Upper lobe of left lung (tissue), 6 donors: ENCODE measurements around the gene SLFN11. TPM values are rescaled to one million over a fixed set of nuclear protein-coding genes. Genes with fewer than 3 reads are reported as not detected.
A peak's percentile ranks its signal among the peaks of the same experiment; 100 is the strongest.
"Not testable (repeated sequence)": the region's sequence is repeated elsewhere in the genome, so short reads cannot be mapped to it uniquely, and the experiment has no call there.

Experiments
- ATAC-seq, 2 donors: fragments of 200-7000 bp; cut with Tn5 transposase; one replicate each; pipeline ENCODE4 v1.9.1; 2022; ENCODE audit warnings: mild to moderate bottlenecking in 2 of 2, moderate library complexity in 2 of 2; ENCODE audit not compliant: low FRiP score in 2 of 2
- DNase-seq, 2 donors: peaks; one replicate each; pipeline ENCODE4 v3.0.0-alpha.2; 2019 to 2020
- H3K27ac ChIP-seq, 4 donors: fragments of 200-600 bp; sonication (generic); one replicate each; pipeline ENCODE4 v1.5.1; 2016 to 2019
- H3K27me3 ChIP-seq, 4 donors: fragments of 200-600 bp; sonication (generic); one replicate each; pipeline ENCODE4 v1.5.1; 2017 to 2019
- H3K36me3 ChIP-seq, 4 donors: fragments of 200-600 bp; sonication (generic); one replicate each; pipeline ENCODE4 v1.5.1; 2016 to 2019
- H3K4me1 ChIP-seq, 4 donors: fragments of 200-600 bp; sonication (generic); one replicate each; pipeline ENCODE4 v1.5.1; 2018 to 2019
- H3K4me3 ChIP-seq, 4 donors: fragments of 200-600 bp; sonication (generic); one replicate each; pipeline ENCODE4 v1.5.1; 2017 to 2019; ENCODE audit warnings: mild to moderate bottlenecking in 2 of 4, moderate library complexity in 1 of 4
- H3K9me3 ChIP-seq, 4 donors: fragments of 200-600 bp; sonication (generic); one replicate each; pipeline ENCODE4 v1.5.1; 2018 to 2019
- EP300 ChIP-seq, 4 donors: sonication (generic); formaldehyde crosslinking; IDR thresholded peaks; one replicate each; pipeline ENCODE4 v1.5.1; 2017; ENCODE audit warnings: antibody characterized with exemption in 4 of 4, control low read depth in 2 of 4
- POLR2A ChIP-seq, 4 donors: fragments of 450-650 bp; IDR thresholded peaks; one replicate each; pipeline ENCODE4 v1.5.1; 2016 to 2017; ENCODE audit warnings: antibody characterized with exemption in 4 of 4, mild to moderate bottlenecking in 2 of 4
- POLR2AphosphoS5 ChIP-seq, 2 donors: sonication (generic); formaldehyde crosslinking; IDR thresholded peaks; one replicate each; pipeline ENCODE4 v1.5.1; 2017; ENCODE audit warnings: antibody characterized with exemption in 2 of 2
- WGBS, 2 donors: methylation state at CpG; one replicate each; pipeline ENCODE4 v1.1.5; 2017 to 2018; 5-methylcytosine and 5-hydroxymethylcytosine counted together
- total RNA-seq, 6 donors: library from RNA; depleted of rRNA in 4 of 6; stranded (reverse); fragments of >200 nt in 4 of 6; gene quantifications; one replicate each; pipeline versions ENCODE4 v1.1.0 to v1.2.1, GENCODE V29; 2016 to 2021
- TF ChIP-seq, protein P1 (sequence below), 6 experiments: fragments of 450-650 bp in 4 of 6; fragments of 200-600 bp in 2 of 6; sonication (generic) in 2 of 6; IDR thresholded peaks; one replicate each; pipeline ENCODE4 v1.5.1; 2016 to 2019; ENCODE audit warnings: antibody characterized with exemption in 6 of 6
- donor health status: DM: no; HTN: no; CAD: no; lungs with moderate emphysema.
- donor health status: DM: no; HTN: yes; CAD: no; lungs with severe emphysema.

SLFN11 gene, protein sequence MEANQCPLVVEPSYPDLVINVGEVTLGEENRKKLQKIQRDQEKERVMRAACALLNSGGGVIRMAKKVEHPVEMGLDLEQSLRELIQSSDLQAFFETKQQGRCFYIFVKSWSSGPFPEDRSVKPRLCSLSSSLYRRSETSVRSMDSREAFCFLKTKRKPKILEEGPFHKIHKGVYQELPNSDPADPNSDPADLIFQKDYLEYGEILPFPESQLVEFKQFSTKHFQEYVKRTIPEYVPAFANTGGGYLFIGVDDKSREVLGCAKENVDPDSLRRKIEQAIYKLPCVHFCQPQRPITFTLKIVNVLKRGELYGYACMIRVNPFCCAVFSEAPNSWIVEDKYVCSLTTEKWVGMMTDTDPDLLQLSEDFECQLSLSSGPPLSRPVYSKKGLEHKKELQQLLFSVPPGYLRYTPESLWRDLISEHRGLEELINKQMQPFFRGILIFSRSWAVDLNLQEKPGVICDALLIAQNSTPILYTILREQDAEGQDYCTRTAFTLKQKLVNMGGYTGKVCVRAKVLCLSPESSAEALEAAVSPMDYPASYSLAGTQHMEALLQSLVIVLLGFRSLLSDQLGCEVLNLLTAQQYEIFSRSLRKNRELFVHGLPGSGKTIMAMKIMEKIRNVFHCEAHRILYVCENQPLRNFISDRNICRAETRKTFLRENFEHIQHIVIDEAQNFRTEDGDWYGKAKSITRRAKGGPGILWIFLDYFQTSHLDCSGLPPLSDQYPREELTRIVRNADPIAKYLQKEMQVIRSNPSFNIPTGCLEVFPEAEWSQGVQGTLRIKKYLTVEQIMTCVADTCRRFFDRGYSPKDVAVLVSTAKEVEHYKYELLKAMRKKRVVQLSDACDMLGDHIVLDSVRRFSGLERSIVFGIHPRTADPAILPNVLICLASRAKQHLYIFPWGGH
- total RNA-seq = 100 to 1,000 TPM in 2 of 6 donors, 10 to 100 TPM in 4; 33.6 to 101 (median 57.0) TPM

- peak within 1 kb of the TSS; percentile 94 to 98 (median 97) for H3K27ac ChIP-seq
- peaks cover 0 to 3% (median 0%) of the 10 kb centered on the region in 4 donors for H3K27me3 ChIP-seq
- peaks cover 23 to 56% (median 37%) of the 10 kb centered on the region in 4 donors for H3K4me1 ChIP-seq
- peak within 1 kb of the TSS; percentile 59 to 77 (median 64) for H3K4me3 ChIP-seq
- WGBS, 2 donors = 0 to 1% methylated on average over 14 to 17 of the region's 22 CpGs
- peak; percentile 94 to 97 for ATAC-seq
- DNase-seq = peak; percentile 77 to 89
- TF ChIP-seq EP300 (IDR thresholded peaks at IDR 0.05) = peak in 2 of 4 donors; percentile 13 to 49
- TF ChIP-seq, protein P1, sequence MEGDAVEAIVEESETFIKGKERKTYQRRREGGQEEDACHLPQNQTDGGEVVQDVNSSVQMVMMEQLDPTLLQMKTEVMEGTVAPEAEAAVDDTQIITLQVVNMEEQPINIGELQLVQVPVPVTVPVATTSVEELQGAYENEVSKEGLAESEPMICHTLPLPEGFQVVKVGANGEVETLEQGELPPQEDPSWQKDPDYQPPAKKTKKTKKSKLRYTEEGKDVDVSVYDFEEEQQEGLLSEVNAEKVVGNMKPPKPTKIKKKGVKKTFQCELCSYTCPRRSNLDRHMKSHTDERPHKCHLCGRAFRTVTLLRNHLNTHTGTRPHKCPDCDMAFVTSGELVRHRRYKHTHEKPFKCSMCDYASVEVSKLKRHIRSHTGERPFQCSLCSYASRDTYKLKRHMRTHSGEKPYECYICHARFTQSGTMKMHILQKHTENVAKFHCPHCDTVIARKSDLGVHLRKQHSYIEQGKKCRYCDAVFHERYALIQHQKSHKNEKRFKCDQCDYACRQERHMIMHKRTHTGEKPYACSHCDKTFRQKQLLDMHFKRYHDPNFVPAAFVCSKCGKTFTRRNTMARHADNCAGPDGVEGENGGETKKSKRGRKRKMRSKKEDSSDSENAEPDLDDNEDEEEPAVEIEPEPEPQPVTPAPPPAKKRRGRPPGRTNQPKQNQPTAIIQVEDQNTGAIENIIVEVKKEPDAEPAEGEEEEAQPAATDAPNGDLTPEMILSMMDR (IDR thresholded peaks at IDR 0.05) = no peak
- TF ChIP-seq POLR2AphosphoS5 (IDR thresholded peaks at IDR 0.05) = peak; percentile 94 to 99
- TF ChIP-seq POLR2A (IDR thresholded peaks at IDR 0.05) = peak; percentile 59 to 98 (median 94)
- H3K9me3 ChIP-seq = peaks cover 0 to 3% (median 0%) of the 10 kb centered on the region in 4 donors
- peaks cover 0 to 5% (median 0%) of the 10 kb centered on the region in 4 donors for H3K36me3 ChIP-seq
Measured at GRCh38 chr17:35373534-35373983, at the start of gene SLFN11. Gene SLFN11 (minus strand): TSS chr17:35373621. CDS start chr17:35363807, 9,814 bp downstream.

- H3K4me1 ChIP-seq, H3K9me3 ChIP-seq, H3K27ac ChIP-seq, ATAC-seq, H3K27me3 ChIP-seq, H3K4me3 ChIP-seq, DNase-seq: not testable (repeated sequence)
- peaks cover 0 to 39% (median 4%) of the 10 kb centered on the region in 4 donors for H3K36me3 ChIP-seq
- WGBS, 2 donors = 90 to 95% methylated on average over 9 of the region's 9 CpGs
Measured at GRCh38 chr17:35421069-35421468, 47.6 kb upstream of the SLFN11 start.

GRCh38 chr17:35416659-35417058 is 43.2 kb upstream of the SLFN11 start:
- TF ChIP-seq POLR2A (IDR thresholded peaks at IDR 0.05) (no peak), EP300 (IDR thresholded peaks at IDR 0.05) (no peak), POLR2AphosphoS5 (IDR thresholded peaks at IDR 0.05) (no peak)
- TF ChIP-seq, protein P1 (IDR thresholded peaks at IDR 0.05) = no peak
- no peak overlapping the region for H3K27ac ChIP-seq

GRCh38 chr17:35414707-35415106 is 41.3 kb upstream of the SLFN11 start:
- 96% methylated on average over 2 of the region's 2 CpGs for WGBS, 2 donors
- H3K4me1 ChIP-seq, H3K27ac ChIP-seq, H3K27me3 ChIP-seq, H3K9me3 ChIP-seq, DNase-seq, H3K4me3 ChIP-seq, ATAC-seq: not testable (repeated sequence)
- peaks cover 3 to 55% (median 6%) of the 10 kb centered on the region in 4 donors for H3K36me3 ChIP-seq

More at GRCh38 chr17:35416659-35417058, 43.2 kb upstream of the SLFN11 start:
- Histone ChIP-seq H3K4me3 (no peak overlapping the region), H3K4me1 (no peaks in the 10 kb centered on the region), H3K27me3 (no peaks in the 10 kb centered on the region), H3K9me3 (peaks cover 0 to 4% (median 0%) of the 10 kb centered on the region in 4 donors), H3K36me3 (peaks cover 0 to 51% (median 5%) of the 10 kb centered on the region in 4 donors)
- DNase-seq (no peak), ATAC-seq (no peak)
- WGBS, 2 donors = 85 to 89% methylated on average over 2 of the region's 2 CpGs

GRCh38 chr17:35414247-35414646 is 40.8 kb upstream of the SLFN11 start:
- no peak for DNase-seq
- Histone ChIP-seq H3K27ac (no peak overlapping the region), H3K9me3 (peaks cover 0 to 4% (median 0%) of the 10 kb centered on the region in 4 donors), H3K4me3 (no peak overlapping the region), H3K4me1 (no peaks in the 10 kb centered on the region), H3K27me3 (no peaks in the 10 kb centered on the region), H3K36me3 (peaks cover 4 to 60% (median 6%) of the 10 kb centered on the region in 4 donors)
- ATAC-seq = no peak
- 90 to 100% methylated on average over 1 of the region's 1 CpG for WGBS, 2 donors
- TF ChIP-seq, protein P1 (IDR thresholded peaks at IDR 0.05) = no peak
- TF ChIP-seq POLR2AphosphoS5 (IDR thresholded peaks at IDR 0.05) = no peak
